ENCODE results near the gene CD276. TPM values are rescaled to one million over a fixed set of nuclear protein-coding genes. Genes with fewer than 3 reads are reported as not detected.

CD276 gene
- total and polyA plus RNA-seq, 2 experiments from 2014 or later, result 106 to 222 TPM

- H2AFZ ChIP-seq, result no peak overlapping the region
- H3K27ac ChIP-seq, result peak overlapping the region; percentile 83
- peaks cover 13% of the 10 kb centered on the region for H3K4me1 ChIP-seq (ENCODE audit: insufficient read depth)
- no peak overlapping the region for H3K4me2 ChIP-seq
- WGBS (ENCODE audit: low lambda C conversion rate, missing lambda C conversion rate), result 85% methylated on average over 16 of the region's 16 CpGs
- peaks cover 95% of the 10 kb centered on the region for H4K20me1 ChIP-seq (ENCODE audit: insufficient read depth, poor library complexity, severe bottlenecking)
- DNase-seq (ENCODE audit: low spot score), result no peak
- H3K4me3 ChIP-seq, result no peak overlapping the region
- H3K79me2 ChIP-seq, result peaks cover 91% of the 10 kb centered on the region
- H3K9me3 ChIP-seq (ENCODE audit: low read depth), result no peaks in the 10 kb centered on the region
- TF ChIP-seq EZH2 (IDR thresholded peaks at IDR 0.05; ENCODE audit: borderline replicate concordance) (no peak), EZH2phosphoT487 (IDR thresholded peaks at IDR 0.05; ENCODE audit: low read depth, severe bottlenecking, unreplicated experiment) (no peak)
- TF ChIP-seq, protein P1, sequence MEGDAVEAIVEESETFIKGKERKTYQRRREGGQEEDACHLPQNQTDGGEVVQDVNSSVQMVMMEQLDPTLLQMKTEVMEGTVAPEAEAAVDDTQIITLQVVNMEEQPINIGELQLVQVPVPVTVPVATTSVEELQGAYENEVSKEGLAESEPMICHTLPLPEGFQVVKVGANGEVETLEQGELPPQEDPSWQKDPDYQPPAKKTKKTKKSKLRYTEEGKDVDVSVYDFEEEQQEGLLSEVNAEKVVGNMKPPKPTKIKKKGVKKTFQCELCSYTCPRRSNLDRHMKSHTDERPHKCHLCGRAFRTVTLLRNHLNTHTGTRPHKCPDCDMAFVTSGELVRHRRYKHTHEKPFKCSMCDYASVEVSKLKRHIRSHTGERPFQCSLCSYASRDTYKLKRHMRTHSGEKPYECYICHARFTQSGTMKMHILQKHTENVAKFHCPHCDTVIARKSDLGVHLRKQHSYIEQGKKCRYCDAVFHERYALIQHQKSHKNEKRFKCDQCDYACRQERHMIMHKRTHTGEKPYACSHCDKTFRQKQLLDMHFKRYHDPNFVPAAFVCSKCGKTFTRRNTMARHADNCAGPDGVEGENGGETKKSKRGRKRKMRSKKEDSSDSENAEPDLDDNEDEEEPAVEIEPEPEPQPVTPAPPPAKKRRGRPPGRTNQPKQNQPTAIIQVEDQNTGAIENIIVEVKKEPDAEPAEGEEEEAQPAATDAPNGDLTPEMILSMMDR (IDR thresholded peaks at IDR 0.05; ENCODE audit: poor library complexity), result no peak
- no peaks in the 10 kb centered on the region for H3K27me3 ChIP-seq
- no peaks in the 10 kb centered on the region for H3K9me2 ChIP-seq (replicated peaks; ENCODE audit: insufficient read depth)
- H3K36me3 ChIP-seq (replicated peaks; ENCODE audit: insufficient read depth, low read depth), result no peaks in the 10 kb centered on the region
These were observed 11.8 kb downstream of the CD276 start for GRCh38 chr15:73695773-73696640.

- 89% methylated on average over 1 of the region's 1 CpG for WGBS (ENCODE audit: low lambda C conversion rate, missing lambda C conversion rate)
- Histone ChIP-seq H3K79me2 (peaks cover 92% of the 10 kb centered on the region), H4K20me1 (ENCODE audit: insufficient read depth, poor library complexity, severe bottlenecking) (peaks cover 95% of the 10 kb centered on the region), H3K4me1 (ENCODE audit: insufficient read depth) (peaks cover 11% of the 10 kb centered on the region), H3K9me2 (replicated peaks; ENCODE audit: insufficient read depth) (no peaks in the 10 kb centered on the region), H3K9me3 (ENCODE audit: low read depth) (no peaks in the 10 kb centered on the region), H3K27me3 (no peaks in the 10 kb centered on the region), H3K36me3 (replicated peaks; ENCODE audit: insufficient read depth, low read depth) (no peaks in the 10 kb centered on the region), H3K4me3 (no peak overlapping the region), H2AFZ (no peak overlapping the region), H3K27ac (peak overlapping the region; percentile 83), H3K4me2 (peak overlapping the region; percentile 11)
- TF ChIP-seq, protein P1 (IDR thresholded peaks at IDR 0.05; ENCODE audit: poor library complexity), result no peak
- DNase-seq (ENCODE audit: low spot score), result no peak
These were observed 12.4 kb downstream of the CD276 start for GRCh38 chr15:73696641-73697001.

DNA sequence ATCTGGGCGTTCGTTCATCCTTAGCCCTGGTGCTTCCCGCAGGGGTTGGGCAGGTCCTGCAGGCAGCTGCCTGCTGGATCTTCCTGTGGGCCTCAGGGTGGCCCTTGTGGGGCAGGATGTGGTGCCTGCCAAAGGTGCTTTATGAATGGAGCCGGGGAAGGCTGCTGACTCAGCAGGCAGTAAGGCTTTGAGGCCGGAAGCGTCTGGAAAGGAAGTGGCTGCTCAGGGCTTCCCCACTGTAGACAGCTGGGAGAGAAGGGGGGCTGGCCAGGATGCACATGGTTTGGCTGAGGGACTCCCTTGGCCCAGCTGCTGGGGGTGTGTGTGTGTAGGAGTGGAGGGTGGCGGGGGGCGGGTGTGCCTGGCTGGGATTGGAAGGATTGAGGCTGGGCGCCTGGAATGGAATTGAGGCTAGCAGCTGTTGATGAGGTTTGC is 12.9 kb downstream of the CD276 start:
- Histone ChIP-seq H2AFZ (no peak overlapping the region), H3K27me3 (no peaks in the 10 kb centered on the region), H3K4me3 (no peak overlapping the region), H3K9me3 (ENCODE audit: low read depth) (no peaks in the 10 kb centered on the region), H3K9me2 (replicated peaks; ENCODE audit: insufficient read depth) (no peaks in the 10 kb centered on the region), H3K79me2 (peaks cover 90% of the 10 kb centered on the region), H3K36me3 (replicated peaks; ENCODE audit: insufficient read depth, low read depth) (no peaks in the 10 kb centered on the region), H3K4me2 (peak overlapping the region; percentile 27), H3K27ac (peak overlapping the region; percentile 83), H4K20me1 (ENCODE audit: insufficient read depth, poor library complexity, severe bottlenecking) (peaks cover 95% of the 10 kb centered on the region), H3K4me1 (ENCODE audit: insufficient read depth) (peaks cover 11% of the 10 kb centered on the region)
- WGBS (ENCODE audit: low lambda C conversion rate, missing lambda C conversion rate), result 41% methylated on average over 8 of the region's 9 CpGs
- peak; percentile 87 for DNase-seq (ENCODE audit: low spot score)
- TF ChIP-seq EZH2 (IDR thresholded peaks at IDR 0.05; ENCODE audit: borderline replicate concordance) (no peak), EZH2phosphoT487 (IDR thresholded peaks at IDR 0.05; ENCODE audit: low read depth, severe bottlenecking, unreplicated experiment) (no peak)
- TF ChIP-seq, protein P1 (IDR thresholded peaks at IDR 0.05; ENCODE audit: poor library complexity), result no peak
